PC-3 (cell line): Measurements from ENCODE around the gene TSGA10IP.

Experiments
- EZH2 ChIP-seq: fragments of 300-600 bp; sonication (generic); IDR thresholded peaks from one replicate; pipeline ENCODE4 v1.6.1; 2017; ENCODE audit warnings: antibody characterized with exemption, mild to moderate bottlenecking, low read length; ENCODE audit not compliant: unreplicated experiment
- EZH2phosphoT487 ChIP-seq: fragments of 300-600 bp; sonication (generic); IDR thresholded peaks from 2 replicates; pipeline ENCODE4 v1.6.1; 2018; ENCODE audit warnings: mild to moderate bottlenecking, antibody characterized with exemption, low read length, borderline replicate concordance
- TF ChIP-seq, protein P1 (sequence below): fragments of 300-600 bp; sonication (generic); conservative IDR thresholded peaks from 2 replicates; pipeline ENCODE4 v1.5.1; 2017; ENCODE audit warnings: antibody characterized with exemption, low read depth, mild to moderate bottlenecking, low read length

DNA sequence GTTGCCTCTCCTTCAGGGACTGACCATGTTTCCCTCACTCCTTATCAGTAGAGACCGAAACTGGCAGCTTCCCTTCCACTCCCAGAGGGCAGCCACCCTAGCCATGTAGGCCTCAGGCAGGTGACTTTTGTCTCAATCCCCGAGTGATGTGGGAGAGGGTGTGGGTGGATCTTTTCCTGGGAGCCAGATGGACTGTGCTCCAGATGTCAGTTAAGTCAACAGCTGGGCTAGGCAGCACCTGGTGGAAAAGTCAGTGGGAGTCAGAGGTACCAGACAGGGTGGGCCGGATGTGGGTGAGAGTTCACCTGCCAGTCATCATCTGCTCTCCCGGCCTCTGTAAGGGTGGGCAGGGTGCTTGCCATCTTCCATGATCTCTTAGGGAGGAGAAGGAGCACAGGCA lies 58.9 kb downstream of the TSGA10IP start:
- TF ChIP-seq EZH2 (no peak), EZH2phosphoT487 (no peak)
- TF ChIP-seq, protein P1, sequence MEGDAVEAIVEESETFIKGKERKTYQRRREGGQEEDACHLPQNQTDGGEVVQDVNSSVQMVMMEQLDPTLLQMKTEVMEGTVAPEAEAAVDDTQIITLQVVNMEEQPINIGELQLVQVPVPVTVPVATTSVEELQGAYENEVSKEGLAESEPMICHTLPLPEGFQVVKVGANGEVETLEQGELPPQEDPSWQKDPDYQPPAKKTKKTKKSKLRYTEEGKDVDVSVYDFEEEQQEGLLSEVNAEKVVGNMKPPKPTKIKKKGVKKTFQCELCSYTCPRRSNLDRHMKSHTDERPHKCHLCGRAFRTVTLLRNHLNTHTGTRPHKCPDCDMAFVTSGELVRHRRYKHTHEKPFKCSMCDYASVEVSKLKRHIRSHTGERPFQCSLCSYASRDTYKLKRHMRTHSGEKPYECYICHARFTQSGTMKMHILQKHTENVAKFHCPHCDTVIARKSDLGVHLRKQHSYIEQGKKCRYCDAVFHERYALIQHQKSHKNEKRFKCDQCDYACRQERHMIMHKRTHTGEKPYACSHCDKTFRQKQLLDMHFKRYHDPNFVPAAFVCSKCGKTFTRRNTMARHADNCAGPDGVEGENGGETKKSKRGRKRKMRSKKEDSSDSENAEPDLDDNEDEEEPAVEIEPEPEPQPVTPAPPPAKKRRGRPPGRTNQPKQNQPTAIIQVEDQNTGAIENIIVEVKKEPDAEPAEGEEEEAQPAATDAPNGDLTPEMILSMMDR = no peak
